DOHH2 (cell line): Measurements from ENCODE around the gene MRPL17.

Experiments used
- H3F3A ChIP-seq: fragments of 200-600 bp; sonication (generic), shearing (Covaris generic); 2 replicates; pipeline ENCODE4 v1.6.0; 2016; ENCODE audit warnings: antibody characterized with exemption, mild to moderate bottlenecking; ENCODE audit not compliant: control insufficient read depth, insufficient read depth
- H3K27ac ChIP-seq: fragments of 200-600 bp; sonication (generic); 2 replicates; pipeline ENCODE4 v1.5.1; 2014; ENCODE audit warnings: low read depth, mild to moderate bottlenecking, low read length, moderate library complexity
- H3K27me3 ChIP-seq: fragments of 200-600 bp; sonication (generic); 2 replicates; pipeline ENCODE4 v1.6.1; 2014; ENCODE audit warnings: mild to moderate bottlenecking, low read length, mixed read lengths; ENCODE audit not compliant: control insufficient read depth
- H3K36me3 ChIP-seq: fragments of 200-600 bp; sonication (generic); 2 replicates; pipeline ENCODE4 v1.6.1; 2014; ENCODE audit warnings: mild to moderate bottlenecking, low read length, moderate library complexity, mixed read lengths; ENCODE audit not compliant: control insufficient read depth
- H3K4me1 ChIP-seq: fragments of 200-600 bp; sonication (generic); 2 replicates; pipeline ENCODE4 v1.6.1; 2014; ENCODE audit warnings: mild to moderate bottlenecking, low read length, mixed read lengths; ENCODE audit not compliant: control insufficient read depth
- H3K4me2 ChIP-seq: fragments of 200-600 bp; sonication (generic); 2 replicates; pipeline ENCODE4 v1.6.0; 2014; ENCODE audit warnings: mild to moderate bottlenecking, low read length, moderate library complexity
- H3K4me3 ChIP-seq: fragments of 200-600 bp; sonication (generic); 2 replicates; pipeline ENCODE4 v1.5.1; 2014; ENCODE audit warnings: mild to moderate bottlenecking, low read length, mixed read lengths
- H3K79me2 ChIP-seq: fragments of 200-600 bp; sonication (generic); 2 replicates; pipeline ENCODE4 v1.6.1; 2014; ENCODE audit warnings: mild to moderate bottlenecking, low read length, mixed read lengths; ENCODE audit not compliant: control insufficient read depth
- H3K9me2 ChIP-seq: fragments of 200-600 bp; sonication (generic); replicated peaks from 2 replicates; pipeline ENCODE4 v1.6.1; 2014; ENCODE audit warnings: mild to moderate bottlenecking, low read length, mixed read lengths; ENCODE audit not compliant: control insufficient read depth
- H3K9me3 ChIP-seq: fragments of 200-600 bp; sonication (generic); 2 replicates; pipeline ENCODE4 v1.6.1; 2014; ENCODE audit warnings: antibody characterized with exemption, low read length, mixed read lengths; ENCODE audit not compliant: control insufficient read depth, insufficient read depth
- H4K20me1 ChIP-seq: fragments of 200-600 bp; sonication (generic); 2 replicates; pipeline ENCODE4 v1.6.0; 2014; ENCODE audit warnings: low read depth, mild to moderate bottlenecking, antibody characterized with exemption, low read length, moderate library complexity; ENCODE audit not compliant: control insufficient read depth, insufficient read depth
- EZH2phosphoT487 ChIP-seq: fragments of 200-600 bp; sonication (generic); IDR thresholded peaks from 2 replicates; pipeline ENCODE4 v1.6.1; 2017; ENCODE audit warnings: borderline replicate concordance, mild to moderate bottlenecking, antibody characterized with exemption, low read length, moderate library complexity, mixed read lengths
- TF ChIP-seq, protein P1 (sequence below): fragments of 200-600 bp; sonication (generic); IDR thresholded peaks from one replicate; pipeline ENCODE4 v1.5.1; 2014; ENCODE audit warnings: antibody characterized with exemption, mild to moderate bottlenecking, low read depth, low read length; ENCODE audit not compliant: poor library complexity, severe bottlenecking

MRPL17 gene

DNA sequence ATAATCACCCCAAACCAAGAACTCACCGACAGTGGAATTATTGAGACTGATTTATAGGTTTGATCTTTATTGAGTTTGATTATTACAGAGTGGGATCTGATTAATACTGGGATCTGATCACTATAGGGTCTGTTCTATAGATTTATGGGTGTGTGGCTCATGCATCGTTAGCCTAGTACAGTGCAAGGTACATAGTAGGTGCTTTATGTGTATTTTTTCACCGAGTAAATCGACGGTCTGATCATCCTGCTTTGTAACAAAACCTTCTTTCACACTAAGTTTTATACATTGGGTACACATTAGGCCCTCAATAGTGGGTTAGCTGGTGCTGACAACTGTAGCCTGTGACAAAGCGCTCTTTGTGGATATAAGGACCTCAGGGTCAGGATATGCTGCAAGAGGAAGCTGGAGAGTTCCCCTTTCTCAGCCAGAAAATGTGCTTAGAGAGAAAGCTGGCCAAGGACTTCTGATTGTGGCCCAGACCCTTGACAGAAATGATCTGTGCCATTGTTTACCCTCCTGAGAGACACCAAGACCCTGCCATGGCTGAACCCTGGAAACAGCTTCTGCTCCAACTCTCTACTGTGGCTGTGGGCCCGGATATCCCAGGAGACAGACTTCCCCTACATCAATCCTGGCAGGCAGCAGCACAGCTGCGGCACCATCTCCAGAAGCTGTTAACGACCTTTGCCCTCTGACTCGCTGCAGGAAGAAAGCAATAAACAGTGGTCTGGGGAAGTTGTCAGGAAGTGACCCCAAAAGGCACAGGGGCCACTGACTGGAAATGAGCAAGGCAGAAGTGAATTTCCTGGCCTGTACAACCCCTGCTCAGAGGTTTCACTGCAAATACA lies 47.8 kb downstream of the MRPL17 start:
- Histone ChIP-seq H3K4me2 (no peak overlapping the region), H3K27ac (no peak overlapping the region)

DNA sequence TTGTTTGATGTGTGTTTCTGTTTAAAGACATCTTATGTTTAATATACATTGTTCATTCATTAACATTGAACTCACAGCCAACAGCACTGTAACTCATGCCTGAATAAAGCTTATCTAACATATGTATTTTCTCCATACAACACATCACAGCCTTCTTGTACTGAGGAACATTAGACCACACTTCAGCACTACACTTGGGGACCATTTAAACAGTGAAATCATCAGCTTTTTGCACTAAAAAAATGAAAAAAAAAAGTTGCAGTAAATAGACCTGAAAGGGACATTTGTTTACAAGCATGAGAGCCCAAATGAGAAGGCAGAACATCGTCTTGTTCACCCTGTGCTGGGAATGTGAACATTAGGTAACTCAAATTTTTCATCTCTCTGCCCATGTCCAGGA lies 48.6 kb downstream of the MRPL17 start:
- Histone ChIP-seq H3K9me2 (no peaks in the 10 kb centered on the region), H3K4me3 (no peak overlapping the region), H3K4me1 (no peaks in the 10 kb centered on the region), H3K36me3 (no peaks in the 10 kb centered on the region), H3F3A (no peaks in the 10 kb centered on the region), H4K20me1 (no peaks in the 10 kb centered on the region), H3K4me2 (no peak overlapping the region), H3K27ac (no peak overlapping the region), H3K27me3 (no peaks in the 10 kb centered on the region), H3K9me3 (no peaks in the 10 kb centered on the region), H3K79me2 (no peaks in the 10 kb centered on the region)
- TF ChIP-seq, protein P1, sequence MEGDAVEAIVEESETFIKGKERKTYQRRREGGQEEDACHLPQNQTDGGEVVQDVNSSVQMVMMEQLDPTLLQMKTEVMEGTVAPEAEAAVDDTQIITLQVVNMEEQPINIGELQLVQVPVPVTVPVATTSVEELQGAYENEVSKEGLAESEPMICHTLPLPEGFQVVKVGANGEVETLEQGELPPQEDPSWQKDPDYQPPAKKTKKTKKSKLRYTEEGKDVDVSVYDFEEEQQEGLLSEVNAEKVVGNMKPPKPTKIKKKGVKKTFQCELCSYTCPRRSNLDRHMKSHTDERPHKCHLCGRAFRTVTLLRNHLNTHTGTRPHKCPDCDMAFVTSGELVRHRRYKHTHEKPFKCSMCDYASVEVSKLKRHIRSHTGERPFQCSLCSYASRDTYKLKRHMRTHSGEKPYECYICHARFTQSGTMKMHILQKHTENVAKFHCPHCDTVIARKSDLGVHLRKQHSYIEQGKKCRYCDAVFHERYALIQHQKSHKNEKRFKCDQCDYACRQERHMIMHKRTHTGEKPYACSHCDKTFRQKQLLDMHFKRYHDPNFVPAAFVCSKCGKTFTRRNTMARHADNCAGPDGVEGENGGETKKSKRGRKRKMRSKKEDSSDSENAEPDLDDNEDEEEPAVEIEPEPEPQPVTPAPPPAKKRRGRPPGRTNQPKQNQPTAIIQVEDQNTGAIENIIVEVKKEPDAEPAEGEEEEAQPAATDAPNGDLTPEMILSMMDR, result no peak
- no peak for TF ChIP-seq EZH2phosphoT487

More for the DNA sequence above, 47.8 kb downstream of the MRPL17 start:
- Histone ChIP-seq H3K36me3 (no peaks in the 10 kb centered on the region), H3K27me3 (no peaks in the 10 kb centered on the region), H3F3A (no peaks in the 10 kb centered on the region), H4K20me1 (no peaks in the 10 kb centered on the region), H3K4me1 (no peaks in the 10 kb centered on the region), H3K79me2 (no peaks in the 10 kb centered on the region), H3K4me3 (no peak overlapping the region), H3K9me2 (no peaks in the 10 kb centered on the region), H3K9me3 (no peaks in the 10 kb centered on the region)
- TF ChIP-seq EZH2phosphoT487, result no peak
- TF ChIP-seq, protein P1, result no peak

DNA sequence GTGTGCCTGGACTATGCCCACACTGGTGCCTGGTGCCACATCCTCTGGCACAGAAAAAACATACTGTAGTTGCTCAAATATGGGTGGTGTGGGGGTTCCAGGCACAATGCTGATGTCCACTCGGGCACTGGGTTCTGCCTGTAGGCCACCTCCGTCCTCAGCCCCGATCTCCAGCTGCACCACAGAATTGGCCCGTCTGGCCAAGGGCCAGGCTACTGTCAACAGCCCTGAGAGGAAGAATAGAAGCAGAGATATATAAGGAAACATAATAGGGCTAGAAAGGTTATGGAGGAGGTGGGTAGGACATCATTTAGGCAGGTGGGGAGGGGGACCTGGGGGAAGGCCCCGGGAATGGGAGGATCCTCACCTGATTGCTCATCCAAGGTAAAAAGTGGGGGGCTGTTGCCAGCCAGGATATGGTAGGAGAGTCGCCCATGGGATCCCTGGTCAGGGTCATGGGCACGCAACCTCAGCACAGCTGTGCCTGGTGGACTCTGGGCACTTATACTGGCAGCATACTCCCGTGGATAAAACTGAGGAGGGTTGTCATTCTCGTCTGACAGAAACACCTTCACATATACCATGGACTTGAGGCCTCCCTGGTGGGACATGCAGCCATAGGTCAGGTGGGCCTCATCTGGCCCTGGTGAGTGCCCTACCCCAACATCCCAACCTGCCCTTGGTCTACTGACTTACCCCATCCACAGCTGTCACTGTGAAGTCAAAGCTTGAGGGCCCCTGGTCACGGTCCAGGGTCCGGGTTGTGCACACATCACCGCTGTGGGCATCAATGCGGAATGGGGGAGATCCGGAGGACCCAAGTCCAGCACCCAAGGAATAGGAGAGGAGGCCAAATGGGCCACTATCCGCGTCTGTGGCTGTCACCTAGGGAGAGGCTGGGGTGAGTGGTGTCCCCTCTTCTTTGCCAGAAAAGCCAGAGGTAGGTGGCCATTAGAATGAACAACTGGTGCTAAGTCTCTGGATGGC lies 49.4 kb downstream of the MRPL17 start:
- Histone ChIP-seq H3K36me3 (no peaks in the 10 kb centered on the region), H3K27me3 (no peaks in the 10 kb centered on the region), H3K9me3 (no peaks in the 10 kb centered on the region), H3K4me3 (no peak overlapping the region), H3K79me2 (no peaks in the 10 kb centered on the region), H3K27ac (no peak overlapping the region), H3K9me2 (no peaks in the 10 kb centered on the region), H3K4me2 (no peak overlapping the region), H3F3A (no peaks in the 10 kb centered on the region), H3K4me1 (no peaks in the 10 kb centered on the region), H4K20me1 (no peaks in the 10 kb centered on the region)
- TF ChIP-seq EZH2phosphoT487, result no peak
- TF ChIP-seq, protein P1, result no peak
